Umbilical cord (tissue), 2 donors: ENCODE results near the gene POLR2F. TPM values are rescaled to one million over a fixed set of nuclear protein-coding genes. Genes with fewer than 3 reads are reported as not detected.

Experiments used
- DNase-seq: peaks from one replicate; pipeline ENCODE4 v3.0.0-alpha.2; 2015; ENCODE audit warnings: low spot score
- total RNA-seq: library from RNA; depleted of rRNA; stranded (reverse); fragments of >200 nt; gene quantifications from one replicate; pipeline ENCODE4 v1.2.3, GENCODE V29; 2014; ENCODE audit warnings: low replicate concordance; ENCODE audit not compliant: insufficient read depth

The POLR2F gene
- total RNA-seq, 1 donor from 2014 or later, result 31.1 TPM

- no peak for DNase-seq
Measured at GRCh38 chr22:37982151-37982785, 28.8 kb downstream of the POLR2F start.

GRCh38 chr22:37982938-37983859 is 29.7 kb downstream of the POLR2F start:
- DNase-seq, result no peak

GRCh38 chr22:37983860-37984791 is 30.6 kb downstream of the POLR2F start, which contains the start of gene SOX10:
TSS of gene SOX10 (minus strand) at chr22:37984555. CDS start at chr22:37983784, 771 bp downstream.
- no peak for DNase-seq

- DNase-seq, result no peak
Measured at GRCh38 chr22:37985050-37985585, 31.6 kb downstream of the POLR2F start.

- no peak for DNase-seq
Measured at GRCh38 chr22:37985751-37986281, 32.3 kb downstream of the POLR2F start.

GRCh38 chr22:37986371-37986770 is 32.9 kb downstream of the POLR2F start:
- no peak for DNase-seq

GRCh38 chr22:37989146-37990045 is 35.9 kb downstream of the POLR2F start:
- DNase-seq, result no peak

GRCh38 chr22:37990301-37990700 is 36.8 kb downstream of the POLR2F start:
- no peak for DNase-seq

GRCh38 chr22:37990862-37991261 is 37.4 kb downstream of the POLR2F start:
- DNase-seq, result no peak

- no peak for DNase-seq
Measured at GRCh38 chr22:37991731-37992442, 38.4 kb downstream of the POLR2F start.

GRCh38 chr22:37994049-37994448 is 40.5 kb downstream of the POLR2F start:
- no peak for DNase-seq

- DNase-seq, result no peak
Measured at GRCh38 chr22:37994982-37995381, 41.5 kb downstream of the POLR2F start.

GRCh38 chr22:37995460-37995859 is 42.0 kb downstream of the POLR2F start:
- no peak for DNase-seq

- DNase-seq, result no peak
Measured at GRCh38 chr22:37996079-37996478, 42.6 kb downstream of the POLR2F start.

- DNase-seq, result no peak
Measured at GRCh38 chr22:37996515-37997246, 43.2 kb downstream of the POLR2F start.

GRCh38 chr22:37998543-37998942 is 45.0 kb downstream of the POLR2F start:
- no peak for DNase-seq

GRCh38 chr22:37999236-37999635 is 45.7 kb downstream of the POLR2F start:
- no peak for DNase-seq

GRCh38 chr22:37999640-38000272 is 46.3 kb downstream of the POLR2F start:
- no peak for DNase-seq
